GM19025 (cell line): Measurements from ENCODE around the gene KIAA1217.

Source experiments
- ATAC-seq: cut with Tn5 transposase; IDR thresholded peaks from one replicate; pipeline ENCODE4 v1.9.1; 2021; ENCODE audit warnings: mild to moderate bottlenecking, low read depth, moderate library complexity; ENCODE audit not compliant: unreplicated experiment

KIAA1217 gene

DNA sequence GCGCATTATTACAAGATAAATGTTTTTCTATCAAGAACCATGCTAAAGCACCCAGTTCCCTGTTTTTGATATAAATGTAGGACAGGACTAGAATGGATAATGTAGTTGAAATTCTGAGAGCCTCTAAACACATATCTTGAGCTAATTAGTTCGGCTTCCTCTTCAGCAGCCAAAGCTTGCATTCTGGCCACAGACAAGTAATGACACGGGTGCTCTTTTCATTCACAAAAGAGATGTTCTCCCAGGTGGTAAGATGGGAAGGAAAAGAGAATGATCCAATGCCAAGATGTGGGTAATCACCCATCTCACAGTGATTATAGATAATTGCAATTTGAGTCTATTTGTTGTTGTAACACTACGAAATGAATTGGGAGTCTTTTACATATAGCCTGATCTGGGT lies 246.5 kb downstream of the KIAA1217 start:
- ATAC-seq = no peak

DNA sequence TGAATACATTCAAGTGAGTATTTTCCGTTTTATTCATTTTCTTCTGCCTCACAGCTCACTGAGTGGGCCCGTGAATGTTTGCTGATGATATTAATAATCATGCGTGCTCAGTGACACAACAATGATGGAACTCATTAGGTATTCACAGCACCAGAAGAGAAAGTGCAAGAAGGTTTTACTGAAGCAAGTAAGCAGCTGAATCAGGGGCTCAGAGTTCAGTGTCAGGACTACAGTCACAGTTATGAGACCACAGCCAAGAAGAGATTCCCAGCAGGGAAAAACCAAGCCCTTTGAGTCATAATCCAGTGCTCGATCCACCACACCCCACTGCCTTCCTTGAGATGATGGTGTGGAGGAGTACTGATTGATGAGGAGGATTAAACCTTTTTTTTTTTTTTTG lies 247.4 kb downstream of the KIAA1217 start:
- no peak for ATAC-seq

DNA sequence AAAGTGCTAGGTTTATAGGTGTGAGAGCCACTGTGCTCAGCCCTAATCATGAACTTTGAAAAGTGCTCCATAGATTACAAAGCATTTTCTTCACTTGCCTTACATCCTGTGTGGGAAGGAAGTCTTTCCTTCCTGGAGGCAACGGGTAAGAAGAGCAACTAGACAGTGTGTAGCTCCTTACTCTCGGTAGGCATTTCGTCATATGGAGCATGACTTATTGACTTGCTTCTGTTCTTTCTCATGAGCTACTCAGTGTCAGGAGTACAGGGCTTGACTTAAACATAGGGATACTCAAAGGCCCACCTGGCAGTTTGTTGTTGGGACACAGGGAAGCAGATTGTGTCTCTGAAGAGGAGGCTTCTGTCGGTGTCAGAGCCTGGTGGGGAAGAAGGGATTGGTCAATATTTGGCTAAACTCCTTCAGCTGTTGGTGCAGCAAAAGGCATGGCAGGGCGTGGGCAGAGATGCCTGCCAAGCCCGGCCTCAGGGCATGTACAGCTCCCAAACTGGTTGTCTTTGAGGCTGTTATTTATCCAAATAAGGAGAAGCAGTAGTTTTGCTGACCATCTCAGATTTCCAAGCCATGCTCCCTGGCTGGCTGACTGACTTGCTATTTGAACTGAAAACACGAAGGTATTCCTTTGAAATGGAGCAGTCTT lies 248.9 kb downstream of the KIAA1217 start:
- ATAC-seq = no peak

DNA sequence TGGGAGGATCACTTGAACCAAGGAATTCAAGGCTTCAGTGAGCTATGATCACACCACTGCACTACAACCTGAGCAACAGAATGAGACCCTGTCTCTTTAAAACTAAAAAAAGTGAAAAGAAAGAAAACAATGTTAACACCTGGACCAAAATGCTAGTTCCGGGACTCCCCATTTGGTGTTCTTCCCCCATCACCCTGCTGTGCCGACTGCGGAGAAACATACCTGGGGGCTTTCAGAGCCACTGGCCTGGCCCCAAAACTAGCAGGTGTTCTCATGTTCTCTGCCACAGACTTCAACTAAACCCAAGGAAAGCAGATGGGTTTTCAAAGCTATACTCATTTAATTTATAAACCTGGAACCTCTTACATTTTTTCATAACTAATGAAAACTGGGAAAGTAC lies 250.9 kb downstream of the KIAA1217 start:
- ATAC-seq = no peak

DNA sequence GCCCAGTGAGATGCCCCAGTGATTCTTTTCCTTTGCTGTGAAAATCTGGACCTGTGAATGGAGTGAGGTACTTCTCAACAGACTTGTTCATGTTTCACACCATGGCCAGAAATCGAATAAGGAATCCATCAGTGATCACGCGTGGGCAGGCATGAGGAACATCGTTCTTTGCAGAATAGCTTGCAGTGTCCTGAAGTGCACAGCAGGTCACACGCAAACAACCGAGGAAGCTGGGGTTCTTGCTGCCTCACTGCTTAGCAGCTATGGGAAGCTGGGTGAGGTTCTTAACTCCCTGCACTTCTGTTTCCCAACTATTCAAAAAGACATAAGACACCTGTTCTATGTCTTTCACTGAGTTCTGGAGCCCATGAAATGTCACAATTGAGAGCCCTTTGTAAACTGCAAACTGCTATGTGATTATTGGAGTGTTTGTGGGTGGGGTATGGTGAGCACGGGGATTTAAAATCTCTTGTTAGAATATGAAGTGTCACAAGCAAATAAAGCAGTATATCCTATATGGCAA lies 253.4 kb downstream of the KIAA1217 start:
- ATAC-seq = no peak

DNA sequence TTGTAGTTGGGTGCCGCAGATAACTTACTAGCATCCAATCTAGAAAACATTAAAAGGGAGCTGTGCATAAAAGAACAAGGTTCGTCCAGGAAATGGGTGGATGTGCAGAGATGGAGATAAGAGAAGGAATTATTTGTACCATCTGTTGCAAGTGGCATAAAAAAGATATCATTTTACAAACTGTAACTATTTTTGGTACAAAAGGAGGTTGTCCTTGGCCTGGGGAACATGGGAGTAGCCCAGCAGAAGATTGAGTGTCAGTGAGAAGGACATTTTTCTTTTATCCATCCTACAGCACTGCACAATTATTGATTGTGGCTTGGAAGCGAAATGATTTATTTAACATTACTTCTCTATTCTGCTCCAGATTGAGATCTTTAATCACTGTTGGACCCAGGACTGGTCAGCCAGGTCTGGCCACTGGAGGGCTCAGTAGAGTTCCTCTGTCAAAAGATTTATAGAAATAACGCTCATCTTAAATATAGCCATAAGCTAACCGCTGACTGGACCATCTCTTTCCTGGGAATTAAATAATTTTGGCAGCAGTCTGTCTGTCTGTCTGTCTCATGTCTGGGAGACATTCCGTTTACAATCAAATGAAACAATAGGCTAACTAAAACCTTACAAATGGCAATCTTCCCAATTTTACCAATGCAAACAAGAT lies 254.1 kb downstream of the KIAA1217 start:
- ATAC-seq = no peak

DNA sequence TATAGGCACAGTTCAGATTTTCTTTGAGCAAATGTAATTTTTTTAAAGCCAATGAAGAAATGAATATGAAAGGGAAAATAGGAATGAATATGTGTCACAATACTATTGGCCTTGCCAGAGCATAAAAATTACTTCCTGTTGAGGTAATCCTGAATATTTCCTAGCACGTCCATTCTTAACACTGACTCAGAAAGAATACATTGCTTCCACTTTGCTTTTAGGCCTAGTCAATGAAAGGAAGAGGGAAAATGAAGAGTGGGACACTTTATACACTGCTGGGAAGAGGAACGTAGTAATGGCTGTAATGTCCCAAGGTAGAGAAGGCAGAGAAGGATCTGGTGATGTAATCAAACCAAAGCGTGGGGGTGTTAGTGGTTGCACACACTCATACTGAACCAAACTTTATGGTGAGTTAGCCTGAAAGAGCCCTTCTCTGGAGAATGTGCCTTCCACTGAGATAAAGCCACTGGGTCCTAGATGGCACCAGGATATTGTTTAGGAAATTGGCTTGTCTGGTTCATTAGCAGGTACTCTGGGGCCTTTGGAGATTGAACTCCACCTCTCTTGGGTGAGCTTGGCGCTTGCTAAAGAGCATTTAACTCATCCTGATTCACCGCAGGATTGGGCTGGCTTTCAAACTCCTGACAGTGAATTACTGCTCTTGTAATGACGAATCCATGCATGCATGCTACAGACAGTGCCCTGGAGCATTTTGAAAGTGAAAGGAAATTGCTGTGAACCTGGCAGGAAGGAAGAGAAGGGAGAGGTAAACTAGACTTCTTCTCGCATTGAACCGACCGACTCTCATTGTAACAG lies 254.9 kb downstream of the KIAA1217 start:
- ATAC-seq = peak; percentile 47

DNA sequence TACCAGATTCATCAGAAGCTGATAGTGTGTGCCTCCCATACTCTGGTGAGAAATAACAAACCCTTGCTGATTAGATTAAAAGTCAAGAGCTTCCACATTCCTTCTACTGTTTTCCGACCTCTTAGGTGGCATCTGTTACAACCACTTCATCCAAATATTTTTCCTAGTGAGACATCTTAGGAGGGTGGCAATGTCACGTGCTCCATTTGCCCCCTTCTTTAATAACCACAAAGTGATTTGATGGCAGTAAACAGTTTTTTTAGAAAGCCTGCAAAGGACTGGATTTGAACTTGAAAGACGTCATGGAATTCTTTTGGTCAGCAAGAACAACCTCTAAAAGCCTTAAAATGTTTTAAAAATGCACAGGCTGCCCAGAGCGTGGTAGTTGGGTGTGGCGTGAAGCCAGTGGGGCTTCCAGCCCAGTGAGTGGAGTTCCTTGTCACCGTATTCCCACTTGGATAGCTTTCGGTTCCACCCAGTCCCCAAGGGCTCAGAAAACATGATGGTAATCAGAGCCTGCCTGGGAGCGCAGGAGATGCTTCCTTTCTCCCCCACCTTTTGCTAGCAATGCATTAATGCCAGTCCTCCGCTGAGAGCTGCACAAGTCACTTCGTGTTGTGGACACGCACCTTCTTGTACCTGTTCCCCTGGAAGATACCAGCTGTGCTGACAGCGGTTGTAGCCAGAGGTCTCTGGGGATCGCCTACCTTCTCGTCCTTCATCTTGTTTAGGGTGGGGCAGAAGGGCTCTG lies 256.4 kb downstream of the KIAA1217 start:
- ATAC-seq = no peak

DNA sequence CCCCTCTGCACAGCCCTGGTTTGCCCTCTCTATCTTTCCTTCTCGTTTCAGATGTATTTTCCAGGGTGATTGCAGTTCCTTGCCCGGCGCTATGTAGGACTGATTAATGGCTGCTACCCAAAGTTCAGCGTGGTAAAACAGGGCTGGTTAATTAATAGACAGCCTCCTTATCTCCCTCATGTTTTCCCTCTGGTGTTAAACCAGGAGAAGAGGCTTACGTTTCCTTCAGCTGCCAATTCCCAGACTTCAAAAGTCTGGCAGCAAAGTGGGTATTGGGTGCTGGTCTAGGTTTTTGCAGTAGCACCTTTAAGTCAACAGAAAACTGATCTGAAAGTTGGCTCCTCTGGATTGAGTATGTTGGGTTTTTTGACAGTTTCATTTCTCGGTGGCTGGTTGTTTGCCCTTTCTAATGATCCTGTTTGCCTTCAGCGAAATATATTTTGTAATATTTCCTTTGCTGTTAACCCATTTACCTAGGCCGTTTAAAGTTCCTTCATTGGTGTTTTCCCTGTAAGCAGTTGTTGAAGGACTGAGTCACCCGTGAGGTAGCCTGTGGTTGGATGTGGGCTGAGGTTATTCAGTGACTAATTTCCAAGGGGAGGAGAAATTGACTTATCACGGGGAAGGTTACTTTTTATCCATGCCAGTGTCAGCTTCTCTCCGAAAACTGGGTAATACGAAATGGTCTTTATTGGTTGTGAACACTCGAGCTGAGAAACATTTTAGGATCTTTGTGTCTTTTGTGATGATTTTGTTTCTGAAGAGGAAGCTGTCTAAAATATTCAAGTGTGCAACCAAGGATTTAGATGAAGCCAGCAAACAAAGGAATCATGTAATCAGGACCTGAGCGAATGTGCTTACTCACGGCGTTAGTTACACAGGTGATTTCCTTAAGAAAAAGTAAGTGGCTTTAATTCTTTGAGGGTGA lies 257.2 kb downstream of the KIAA1217 start:
- peak; percentile 66 for ATAC-seq

DNA sequence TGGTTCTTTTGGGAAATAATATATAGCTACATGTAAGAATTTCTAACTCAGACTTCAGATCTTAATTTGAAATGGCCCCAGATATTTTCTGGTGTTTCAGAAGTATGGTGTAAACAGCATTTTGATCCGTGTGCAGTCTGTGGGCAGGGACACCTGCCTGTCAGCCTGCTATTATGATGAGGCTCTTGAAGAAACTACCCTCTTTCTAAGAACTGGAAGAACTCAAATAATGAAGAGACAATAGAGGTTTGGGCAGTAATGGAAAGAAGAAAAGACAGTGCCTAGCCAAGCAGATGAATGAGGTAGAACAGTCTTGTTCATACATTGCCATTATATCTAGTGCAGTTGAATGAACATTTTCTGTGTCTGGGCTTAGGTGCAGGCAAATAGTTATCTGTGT lies 258.2 kb downstream of the KIAA1217 start:
- no peak for ATAC-seq

DNA sequence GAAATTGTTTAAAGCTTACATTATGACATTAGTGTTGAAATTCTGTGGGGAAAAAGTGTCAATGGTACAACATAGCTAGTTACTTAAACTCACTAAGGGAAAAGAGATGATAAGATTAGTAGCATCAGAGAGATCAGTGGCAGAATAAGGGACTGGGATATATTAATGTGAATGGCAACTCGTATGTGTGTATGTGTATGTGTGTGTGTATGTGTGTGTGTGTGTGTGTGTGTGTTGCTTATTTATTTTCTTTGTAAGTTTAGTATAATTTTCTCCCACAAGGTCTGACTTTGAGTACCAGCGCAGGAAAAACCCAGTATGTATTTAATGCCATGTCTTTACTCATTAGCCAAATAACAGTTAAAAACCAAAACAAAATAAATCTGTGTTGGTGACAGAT lies 258.7 kb downstream of the KIAA1217 start:
- no peak for ATAC-seq

DNA sequence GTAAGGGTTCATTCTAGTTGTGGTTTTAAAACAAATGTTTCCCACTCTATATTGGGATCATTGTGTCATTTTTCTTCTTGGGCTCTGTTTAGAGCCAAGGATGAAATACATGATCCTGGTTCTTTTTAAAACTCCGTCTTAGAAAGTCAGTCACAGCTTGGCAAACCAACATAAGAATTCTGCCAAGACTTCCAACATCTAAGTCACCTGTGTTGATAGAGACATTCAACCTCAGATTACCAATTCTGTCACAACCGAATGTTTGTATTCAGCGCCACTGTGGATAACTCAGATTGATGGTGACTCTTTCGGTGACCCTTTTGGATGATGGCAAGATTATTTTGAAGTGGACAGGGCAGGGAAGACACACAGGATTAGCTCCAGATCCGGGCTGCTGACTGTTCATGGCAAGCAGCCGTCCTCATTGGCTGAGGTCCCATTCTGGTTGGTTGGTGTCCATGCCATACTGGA lies 259.4 kb downstream of the KIAA1217 start:
- no peak for ATAC-seq

DNA sequence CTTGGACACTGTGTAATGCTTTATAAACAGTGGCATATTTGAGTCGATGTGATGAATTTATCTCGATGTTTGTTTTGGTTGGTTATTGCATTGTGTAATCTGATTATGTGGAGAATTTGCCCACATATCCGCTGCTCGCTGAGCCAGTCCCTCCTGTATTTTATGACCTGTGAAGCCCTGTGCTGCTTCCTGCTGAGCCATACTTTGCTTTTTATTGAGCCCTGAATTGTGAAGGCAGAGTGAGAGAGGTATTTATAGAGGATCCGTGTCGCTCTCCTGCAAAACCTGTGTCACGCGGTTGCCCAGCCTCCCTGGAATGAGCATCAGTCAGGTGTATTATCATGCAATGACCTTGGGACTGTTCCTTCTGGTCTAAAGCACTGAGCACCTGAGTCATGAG lies 261.1 kb downstream of the KIAA1217 start:
- no peak for ATAC-seq

DNA sequence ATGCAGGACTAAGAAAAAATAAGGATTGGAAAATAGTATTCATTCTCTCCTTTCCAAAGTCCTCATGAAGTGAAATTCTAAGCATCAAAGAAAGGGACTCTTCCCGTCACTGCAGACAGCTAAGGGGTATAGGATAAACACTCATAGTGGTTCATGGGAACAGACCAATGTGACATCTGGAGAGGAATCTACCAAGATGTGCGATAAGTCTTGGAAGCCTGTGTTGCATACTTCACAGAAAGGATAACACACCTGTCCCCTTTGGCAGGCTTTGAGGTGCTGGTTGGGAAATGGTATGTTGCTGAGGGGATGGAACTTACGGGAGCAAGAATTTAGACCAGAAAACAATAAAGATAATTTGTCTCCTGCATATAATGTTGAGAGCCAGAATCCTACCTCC lies 266.7 kb downstream of the KIAA1217 start:
- ATAC-seq = no peak

DNA sequence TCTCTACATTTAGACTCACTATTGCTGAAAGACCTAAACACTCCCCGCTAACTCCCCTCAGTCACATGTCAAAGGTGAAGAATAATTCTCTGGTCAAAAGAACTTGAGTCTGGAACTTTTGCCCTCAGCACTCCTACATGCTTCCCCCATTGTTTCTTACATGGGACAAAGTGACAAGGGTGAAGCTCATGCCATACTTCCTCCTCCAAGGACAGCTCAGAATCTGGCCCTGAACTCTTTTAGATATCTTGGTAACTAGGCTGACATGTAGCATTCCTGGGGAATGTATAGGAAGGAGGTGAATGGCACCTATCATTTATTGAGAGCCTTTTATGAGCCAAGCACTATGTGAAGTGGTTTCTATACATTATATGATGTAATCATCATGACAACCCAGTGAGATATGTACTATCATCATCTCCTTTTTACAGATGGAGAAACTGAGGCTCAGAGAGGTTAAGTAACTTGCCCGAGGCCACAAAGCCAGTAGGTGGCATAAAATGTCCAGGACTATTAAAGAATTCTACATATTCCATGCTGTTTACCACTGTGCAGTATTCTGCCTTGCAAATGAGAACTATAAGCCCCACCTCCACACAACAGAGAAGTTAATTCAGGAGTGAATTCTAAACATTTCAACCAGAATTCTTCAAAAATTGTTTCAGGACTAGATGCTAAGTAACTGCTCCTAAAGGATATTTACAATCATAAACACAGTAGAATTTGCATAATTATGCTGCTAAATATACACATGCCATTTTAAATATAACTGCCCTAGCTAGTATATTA lies 268.2 kb downstream of the KIAA1217 start:
- ATAC-seq = no peak

DNA sequence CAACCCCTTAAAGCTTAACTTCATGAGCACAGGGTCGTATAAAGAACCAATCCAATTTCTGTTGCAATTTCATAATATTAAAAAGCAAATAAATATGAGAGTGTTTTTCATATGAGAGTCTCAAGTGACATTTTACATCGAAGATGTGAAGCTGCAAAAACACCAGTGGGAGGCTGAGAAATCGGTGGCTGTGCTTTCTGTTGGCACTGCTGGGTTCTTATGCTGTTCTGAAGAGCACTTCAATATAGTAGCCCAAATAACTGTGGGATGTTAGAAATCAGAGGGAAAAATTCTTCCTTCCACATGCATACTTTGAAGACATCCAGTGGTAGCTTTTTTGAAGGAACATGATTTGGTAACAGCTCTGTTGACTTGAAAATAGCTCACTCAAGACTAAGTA lies 269.0 kb downstream of the KIAA1217 start:
- ATAC-seq = no peak

DNA sequence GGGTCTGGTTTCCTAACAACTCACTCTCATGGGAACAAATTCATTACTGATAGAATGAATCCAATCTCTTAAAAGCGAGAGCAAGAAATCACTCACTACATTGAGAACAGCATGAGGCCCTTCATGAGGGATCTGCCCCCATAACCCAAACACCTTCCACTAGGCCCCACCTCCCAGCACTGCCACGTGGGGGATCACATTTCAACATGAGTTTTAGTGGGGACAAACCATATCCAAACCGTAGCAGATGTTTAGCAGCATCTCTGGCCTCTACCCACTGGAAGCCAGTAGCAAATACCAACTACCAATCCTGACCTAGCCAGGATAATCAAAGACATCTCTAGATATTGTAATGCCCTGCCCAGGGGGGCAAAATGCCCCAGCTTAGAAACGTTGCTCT lies 270.9 kb downstream of the KIAA1217 start:
- ATAC-seq = no peak

DNA sequence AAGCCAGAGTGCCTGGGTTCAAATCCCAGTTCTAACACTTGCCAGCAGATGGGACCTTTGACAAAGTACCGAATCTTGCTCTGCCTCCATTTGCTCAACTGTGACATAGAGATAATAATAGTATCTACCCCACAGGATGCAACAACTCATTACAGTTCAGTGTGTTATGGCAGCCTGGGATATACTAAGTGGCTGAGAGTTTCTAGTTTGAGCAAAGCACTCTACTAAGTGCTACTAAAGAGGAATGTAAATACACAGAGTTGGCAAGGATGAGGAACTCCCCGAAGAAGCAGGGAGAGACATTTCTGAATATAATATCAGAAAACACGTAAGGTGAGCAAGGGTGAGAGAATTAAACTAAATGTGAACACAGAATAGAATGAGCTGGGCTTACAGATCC lies 271.5 kb downstream of the KIAA1217 start:
- ATAC-seq = no peak

DNA sequence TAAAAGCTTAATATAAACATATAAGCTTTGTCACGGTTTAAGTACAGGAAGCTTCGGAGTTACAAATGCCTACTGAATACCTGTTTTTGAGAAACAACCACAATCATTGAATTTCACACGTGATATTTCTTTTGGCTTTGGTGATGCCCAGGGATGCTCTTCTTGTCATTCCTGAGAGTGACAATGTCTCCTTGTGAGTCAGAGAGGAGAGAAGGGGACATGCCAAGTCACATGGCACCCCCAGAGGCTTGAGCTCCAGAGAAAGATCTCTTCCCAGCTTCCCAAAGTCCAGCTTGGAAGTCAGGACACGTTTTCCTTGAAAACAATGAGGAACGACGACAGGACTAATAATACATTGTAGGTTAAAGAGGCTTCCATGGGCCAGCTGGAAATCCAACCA lies 272.3 kb downstream of the KIAA1217 start:
- no peak for ATAC-seq
